ENCODE measurements around the gene CNTRL.

Gene CNTRL

GRCh38 chr9:121196389-121196788 is 121.6 kb downstream of the CNTRL start:
- Histone ChIP-seq H3K4me1 (ENCODE audit: control insufficient read depth, insufficient read depth, low read length) (peaks cover 91% of the 10 kb centered on the region), H3K9ac (ENCODE audit: low read length) (no peak overlapping the region), H3K9me3 (ENCODE audit: control insufficient read depth, low read length) (no peaks in the 10 kb centered on the region), H3K4me3 (ENCODE audit: low read length) (no peak overlapping the region), H3K36me3 (ENCODE audit: control insufficient read depth, insufficient read depth, low read length, severe bottlenecking) (no peaks in the 10 kb centered on the region), H3K27me3 (replicated peaks; ENCODE audit: control insufficient read depth, insufficient read depth, low read length) (no peaks in the 10 kb centered on the region)
- no peak for DNase-seq (ENCODE audit: low read depth)

- H3K9me3 ChIP-seq (ENCODE audit: control insufficient read depth, low read length) = no peaks in the 10 kb centered on the region
- no peak overlapping the region for H3K4me3 ChIP-seq (ENCODE audit: low read length)
- H3K36me3 ChIP-seq (ENCODE audit: control insufficient read depth, insufficient read depth, low read length, severe bottlenecking) = no peaks in the 10 kb centered on the region
- DNase-seq (ENCODE audit: low read depth) = no peak
- no peaks in the 10 kb centered on the region for H3K27me3 ChIP-seq (replicated peaks; ENCODE audit: control insufficient read depth, insufficient read depth, low read length)
- peaks cover 84% of the 10 kb centered on the region for H3K4me1 ChIP-seq (ENCODE audit: control insufficient read depth, insufficient read depth, low read length)
- no peak overlapping the region for H3K9ac ChIP-seq (ENCODE audit: low read length)
These were observed 122.4 kb downstream of the CNTRL start for GRCh38 chr9:121197132-121197531.

GRCh38 chr9:121198512-121199042 is 123.8 kb downstream of the CNTRL start:
- no peaks in the 10 kb centered on the region for H3K9me3 ChIP-seq (ENCODE audit: control insufficient read depth, low read length)
- H3K4me1 ChIP-seq (ENCODE audit: control insufficient read depth, insufficient read depth, low read length) = peaks cover 74% of the 10 kb centered on the region
- H3K36me3 ChIP-seq (ENCODE audit: control insufficient read depth, insufficient read depth, low read length, severe bottlenecking) = no peaks in the 10 kb centered on the region
- no peak for DNase-seq (ENCODE audit: low read depth)
- no peaks in the 10 kb centered on the region for H3K27me3 ChIP-seq (replicated peaks; ENCODE audit: control insufficient read depth, insufficient read depth, low read length)
- peak overlapping the region; percentile 96 for H3K4me3 ChIP-seq (ENCODE audit: low read length)
- H3K9ac ChIP-seq (ENCODE audit: low read length) = no peak overlapping the region

GRCh38 chr9:121199921-121200320 is 125.2 kb downstream of the CNTRL start:
- peak overlapping the region; percentile 93 for H3K9ac ChIP-seq (ENCODE audit: low read length)
- H3K36me3 ChIP-seq (ENCODE audit: control insufficient read depth, insufficient read depth, low read length, severe bottlenecking) = no peaks in the 10 kb centered on the region
- H3K9me3 ChIP-seq (ENCODE audit: control insufficient read depth, low read length) = no peaks in the 10 kb centered on the region
- peak overlapping the region; percentile 96 for H3K4me3 ChIP-seq (ENCODE audit: low read length)
- no peak for DNase-seq (ENCODE audit: low read depth)
- H3K27me3 ChIP-seq (replicated peaks; ENCODE audit: control insufficient read depth, insufficient read depth, low read length) = no peaks in the 10 kb centered on the region
- H3K4me1 ChIP-seq (ENCODE audit: control insufficient read depth, insufficient read depth, low read length) = peaks cover 61% of the 10 kb centered on the region

DNA sequence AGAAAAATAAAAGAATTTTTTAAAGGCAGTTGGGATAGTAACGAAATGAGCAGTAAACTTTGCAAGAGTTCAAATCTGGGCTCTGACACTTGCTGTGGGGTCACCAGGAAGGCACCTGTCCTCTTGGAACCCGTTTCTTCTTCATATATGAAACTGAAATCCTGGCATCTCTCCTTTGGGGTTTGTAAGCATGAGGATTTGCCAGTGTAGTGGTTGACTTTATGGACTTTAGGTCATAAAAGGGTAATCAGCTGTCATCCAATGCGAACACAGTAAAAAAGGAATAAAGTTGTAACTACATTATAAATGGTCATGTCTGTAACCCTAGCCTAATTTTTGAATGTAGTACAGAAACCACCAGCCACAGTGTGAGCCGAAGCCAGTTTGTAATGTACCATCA is 125.6 kb downstream of the CNTRL start:
- Histone ChIP-seq H3K9ac (ENCODE audit: low read length) (peak overlapping the region; percentile 93), H3K4me3 (ENCODE audit: low read length) (peak overlapping the region; percentile 96), H3K4me1 (ENCODE audit: control insufficient read depth, insufficient read depth, low read length) (peaks cover 56% of the 10 kb centered on the region), H3K27me3 (replicated peaks; ENCODE audit: control insufficient read depth, insufficient read depth, low read length) (no peaks in the 10 kb centered on the region), H3K9me3 (ENCODE audit: control insufficient read depth, low read length) (no peaks in the 10 kb centered on the region), H3K36me3 (ENCODE audit: control insufficient read depth, insufficient read depth, low read length, severe bottlenecking) (no peaks in the 10 kb centered on the region)
- DNase-seq (ENCODE audit: low read depth) = no peak

DNA sequence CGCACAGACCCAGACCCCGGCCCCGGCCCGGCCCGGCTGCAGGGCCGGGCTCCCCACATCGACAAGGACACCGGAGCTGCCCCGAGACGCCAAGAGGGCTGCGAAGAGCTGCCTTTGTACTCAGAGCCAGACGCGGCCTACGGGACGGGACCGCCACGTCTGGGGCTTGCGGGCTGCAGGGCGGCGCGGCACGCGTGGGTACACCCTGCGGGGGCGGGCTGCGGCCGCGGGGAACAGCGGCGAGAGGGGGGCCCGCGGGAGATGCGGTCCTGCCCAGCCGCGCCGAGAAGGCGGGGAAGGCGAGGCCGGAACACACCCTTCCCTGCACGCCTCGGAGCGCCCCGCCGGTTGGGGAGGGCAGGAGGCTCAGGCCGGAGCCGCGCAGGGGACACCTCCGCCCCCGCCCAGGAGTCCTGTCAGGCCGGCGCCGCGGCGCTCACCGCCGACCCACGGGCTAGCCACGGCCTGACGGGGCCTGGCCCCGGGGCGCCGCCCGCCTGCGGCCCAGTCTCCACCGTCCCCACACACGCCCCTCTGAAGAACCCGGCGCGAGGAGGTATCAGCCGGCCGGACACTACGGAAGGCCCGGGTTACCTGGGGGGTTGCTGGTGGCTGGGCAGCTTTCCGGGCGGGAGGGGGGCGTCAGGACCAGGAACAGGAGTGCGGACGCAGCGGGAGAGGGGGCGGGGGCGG is 126.4 kb downstream of the CNTRL start:
- H3K4me1 ChIP-seq (ENCODE audit: control insufficient read depth, insufficient read depth, low read length) = peaks cover 48% of the 10 kb centered on the region
- no peaks in the 10 kb centered on the region for H3K9me3 ChIP-seq (ENCODE audit: control insufficient read depth, low read length)
- peak overlapping the region; percentile 96 for H3K4me3 ChIP-seq (ENCODE audit: low read length)
- H3K27me3 ChIP-seq (replicated peaks; ENCODE audit: control insufficient read depth, insufficient read depth, low read length) = no peaks in the 10 kb centered on the region
- H3K9ac ChIP-seq (ENCODE audit: low read length) = peak overlapping the region; percentile 93
- no peaks in the 10 kb centered on the region for H3K36me3 ChIP-seq (ENCODE audit: control insufficient read depth, insufficient read depth, low read length, severe bottlenecking)
- peak; percentile 66 for DNase-seq (ENCODE audit: low read depth)

DNA sequence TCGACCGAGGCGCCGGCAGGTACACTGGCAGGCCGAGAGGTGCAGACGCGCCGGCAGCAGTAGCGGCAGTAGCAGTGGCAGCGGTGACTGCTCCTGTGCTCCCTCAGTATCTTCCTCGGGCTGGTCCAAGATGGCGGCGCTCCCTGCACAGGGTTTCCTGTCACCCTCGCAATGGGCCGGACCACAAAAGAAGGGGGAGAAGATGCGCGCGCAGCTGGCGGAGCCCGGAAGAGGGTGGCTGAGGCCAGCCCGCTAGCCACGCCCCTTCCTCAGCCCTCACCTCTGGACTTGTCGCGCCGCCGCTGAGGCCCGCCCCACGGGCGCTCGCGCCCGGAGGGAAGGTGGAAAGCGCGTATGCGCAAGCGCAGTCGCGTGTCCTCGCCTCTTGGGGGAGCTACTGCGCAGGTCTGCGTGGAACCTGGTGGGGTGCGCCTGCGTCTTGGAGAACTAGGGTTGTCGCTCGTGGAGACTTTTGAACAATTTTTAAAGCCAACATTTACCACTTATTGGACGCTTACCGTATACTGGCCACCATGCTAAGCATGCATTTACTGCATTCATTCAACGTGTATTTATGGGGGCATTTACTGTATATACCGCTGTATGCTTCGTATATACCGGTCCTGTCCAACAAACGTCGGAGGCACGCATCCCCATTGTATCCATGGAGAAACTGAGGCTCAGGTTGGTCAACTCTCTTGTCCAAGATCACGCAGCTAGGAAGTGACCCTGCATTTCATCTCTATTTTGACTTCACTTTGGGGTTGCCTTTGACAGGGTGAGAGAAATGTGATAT is 127.2 kb downstream of the CNTRL start, which contains the start of gene RAB14:
TSS of gene RAB14 (minus strand) at position 132 of the 796 bp plus-strand sequence. CDS start 8,457 bp downstream, outside the sequence.
- H3K27me3 ChIP-seq (replicated peaks; ENCODE audit: control insufficient read depth, insufficient read depth, low read length) = no peaks in the 10 kb centered on the region
- peak; percentile 100 for DNase-seq (ENCODE audit: low read depth)
- H3K9me3 ChIP-seq (ENCODE audit: control insufficient read depth, low read length) = no peaks in the 10 kb centered on the region
- H3K4me1 ChIP-seq (ENCODE audit: control insufficient read depth, insufficient read depth, low read length) = peaks cover 41% of the 10 kb centered on the region
- H3K4me3 ChIP-seq (ENCODE audit: low read length) = peak within 1 kb of the TSS; percentile 96
- peak within 1 kb of the TSS; percentile 93 for H3K9ac ChIP-seq (ENCODE audit: low read length)
- H3K36me3 ChIP-seq (ENCODE audit: control insufficient read depth, insufficient read depth, low read length, severe bottlenecking) = no peaks in the 10 kb centered on the region

GRCh38 chr9:121204121-121204520 is 129.4 kb downstream of the CNTRL start:
- Histone ChIP-seq H3K9ac (ENCODE audit: low read length) (no peak overlapping the region), H3K4me1 (ENCODE audit: control insufficient read depth, insufficient read depth, low read length) (peaks cover 19% of the 10 kb centered on the region), H3K9me3 (ENCODE audit: control insufficient read depth, low read length) (no peaks in the 10 kb centered on the region), H3K27me3 (replicated peaks; ENCODE audit: control insufficient read depth, insufficient read depth, low read length) (no peaks in the 10 kb centered on the region), H3K4me3 (ENCODE audit: low read length) (no peak overlapping the region), H3K36me3 (ENCODE audit: control insufficient read depth, insufficient read depth, low read length, severe bottlenecking) (no peaks in the 10 kb centered on the region)
- no peak for DNase-seq (ENCODE audit: low read depth)

DNA sequence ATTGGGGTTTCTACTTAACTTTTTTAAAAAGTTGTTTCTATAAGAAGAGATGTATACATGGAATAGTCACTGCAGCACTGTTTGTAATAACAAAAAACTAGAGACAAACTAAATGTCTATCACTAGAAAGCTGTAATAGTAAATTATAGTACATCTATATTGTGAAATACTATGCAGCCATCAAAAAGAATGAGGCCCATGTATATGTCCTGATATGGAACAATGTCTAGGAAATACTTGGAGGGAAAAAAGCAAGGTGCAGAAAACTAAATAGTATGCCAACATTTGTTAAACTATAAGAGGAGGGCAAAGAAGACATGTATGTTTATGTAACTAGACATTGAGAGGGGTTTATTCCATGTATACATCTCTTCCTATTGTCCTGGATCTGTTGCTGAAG is 129.9 kb downstream of the CNTRL start:
- peaks cover 14% of the 10 kb centered on the region for H3K4me1 ChIP-seq (ENCODE audit: control insufficient read depth, insufficient read depth, low read length)
- H3K27me3 ChIP-seq (replicated peaks; ENCODE audit: control insufficient read depth, insufficient read depth, low read length) = no peaks in the 10 kb centered on the region
- H3K36me3 ChIP-seq (ENCODE audit: control insufficient read depth, insufficient read depth, low read length, severe bottlenecking) = no peaks in the 10 kb centered on the region
- H3K9ac ChIP-seq (ENCODE audit: low read length) = no peak overlapping the region
- no peak overlapping the region for H3K4me3 ChIP-seq (ENCODE audit: low read length)
- no peaks in the 10 kb centered on the region for H3K9me3 ChIP-seq (ENCODE audit: control insufficient read depth, low read length)
- no peak for DNase-seq (ENCODE audit: low read depth)

GRCh38 chr9:121206516-121207370 is 132.0 kb downstream of the CNTRL start:
- Histone ChIP-seq H3K27me3 (replicated peaks; ENCODE audit: control insufficient read depth, insufficient read depth, low read length) (no peaks in the 10 kb centered on the region), H3K4me3 (ENCODE audit: low read length) (no peak overlapping the region), H3K9me3 (ENCODE audit: control insufficient read depth, low read length) (no peaks in the 10 kb centered on the region), H3K36me3 (ENCODE audit: control insufficient read depth, insufficient read depth, low read length, severe bottlenecking) (no peaks in the 10 kb centered on the region), H3K4me1 (ENCODE audit: control insufficient read depth, insufficient read depth, low read length) (peaks cover 4% of the 10 kb centered on the region), H3K9ac (ENCODE audit: low read length) (no peak overlapping the region)
- no peak for DNase-seq (ENCODE audit: low read depth)

All from adipocyte (in vitro differentiated cells).